NCI-H146 treated with DMSO at 0.1 percent for 48 hours (cell line): ENCODE measurements around the gene VMP1.
"Not testable (repeated sequence)": the region's sequence is repeated elsewhere in the genome, so short reads cannot be mapped to it uniquely, and the experiment has no call there.

Experiments
- DNase-seq: peaks from one replicate; lab custom pipeline; 2025; ENCODE audit not compliant: unreplicated experiment; lab: John Stamatoyannopoulos, UW

VMP1 gene

GRCh38 chr17:59806322-59806721, 98.9 kb downstream of the VMP1 start:
- not testable (repeated sequence) for DNase-seq

- no peak for DNase-seq
Measured at GRCh38 chr17:59807892-59808509, 100.5 kb downstream of the VMP1 start.

GRCh38 chr17:59810894-59811153, 103.4 kb downstream of the VMP1 start:
- DNase-seq, result no peak

GRCh38 chr17:59811209-59811608, 103.8 kb downstream of the VMP1 start:
- DNase-seq, result no peak

- DNase-seq, result no peak
Measured at GRCh38 chr17:59812139-59812538, 104.7 kb downstream of the VMP1 start.

- DNase-seq, result no peak
Measured at GRCh38 chr17:59814276-59814675, 106.8 kb downstream of the VMP1 start.

- DNase-seq, result no peak
Measured at GRCh38 chr17:59814685-59815084, 107.2 kb downstream of the VMP1 start.

- DNase-seq, result no peak
Measured at GRCh38 chr17:59815965-59816364, 108.5 kb downstream of the VMP1 start.

GRCh38 chr17:59825533-59826322, 118.3 kb downstream of the VMP1 start:
- no peak for DNase-seq

GRCh38 chr17:59826706-59827453, 119.4 kb downstream of the VMP1 start:
- no peak for DNase-seq

GRCh38 chr17:59827721-59828477, 120.4 kb downstream of the VMP1 start:
- no peak for DNase-seq

- no peak for DNase-seq
Measured at GRCh38 chr17:59828478-59828760, 121.0 kb downstream of the VMP1 start.

GRCh38 chr17:59828819-59829216, 121.4 kb downstream of the VMP1 start:
- not testable (repeated sequence) for DNase-seq

- peak; percentile 80 for DNase-seq
Measured at GRCh38 chr17:59829217-59830006, 122.0 kb downstream of the VMP1 start.

- DNase-seq, result no peak
Measured at GRCh38 chr17:59830007-59830630, 122.7 kb downstream of the VMP1 start.

- no peak for DNase-seq
Measured at GRCh38 chr17:59830846-59831486, 123.5 kb downstream of the VMP1 start.

GRCh38 chr17:59832883-59833379, 125.5 kb downstream of the VMP1 start:
- DNase-seq, result no peak

GRCh38 chr17:59837308-59838051, 130.0 kb downstream of the VMP1 start:
- DNase-seq, result peak; percentile 89
